Muscle of leg (tissue), 11 donors: ENCODE data around the gene GALNT11. TPM values are rescaled to one million over a fixed set of nuclear protein-coding genes. Genes with fewer than 3 reads are reported as not detected.

Experiments
- DNase-seq: peaks from one replicate; pipeline ENCODE4 v3.0.0; 2013
- H3K27ac ChIP-seq: one replicate; pipeline ENCODE4 v1.5.1; 2013; ENCODE audit warnings: mild to moderate bottlenecking, low read length, control low read depth
- H3K27me3 ChIP-seq: one replicate; pipeline ENCODE4 v1.6.1; 2013; ENCODE audit warnings: low read length; ENCODE audit not compliant: control insufficient read depth, insufficient read depth
- H3K36me3 ChIP-seq: one replicate; pipeline ENCODE4 v1.6.1; 2013; ENCODE audit warnings: low read length; ENCODE audit not compliant: control insufficient read depth, insufficient read depth
- H3K4me1 ChIP-seq: one replicate; pipeline ENCODE4 v1.6.1; 2013; ENCODE audit warnings: low read length; ENCODE audit not compliant: control insufficient read depth, insufficient read depth
- H3K4me3 ChIP-seq: one replicate; pipeline ENCODE4 v1.5.1; 2013; ENCODE audit warnings: low read length, control low read depth
- H3K9me3 ChIP-seq: replicated peaks from 2 replicates; pipeline ENCODE4 v1.6.1; 2013; ENCODE audit warnings: low read depth, low read length; ENCODE audit not compliant: control insufficient read depth
- WGBS: methylation state at CpG from one replicate; pipeline ENCODE4 v1.1.5; 2013; ENCODE audit warnings: missing lambda C conversion rate; ENCODE audit not compliant: insufficient coverage; 5-methylcytosine and 5-hydroxymethylcytosine counted together
- polyA plus RNA-seq, 8 donors: library from polyadenylated mRNA; unstranded; fragments of 120-200 nt; gene quantifications; one replicate each; pipeline versions ENCODE4 v1.2.1 to v1.2.3, GENCODE V29; 2013; ENCODE audit warnings: inconsistent platforms in 1 of 8, low replicate concordance in 1 of 8; ENCODE audit not compliant: insufficient read length in 8 of 8, insufficient read depth in 1 of 8
- total RNA-seq: library from RNA; stranded (reverse); fragments of 120-200 nt; gene quantifications from one replicate; pipeline ENCODE4 v1.2.4, GENCODE V29; 2013

GALNT11 gene
- total and polyA plus RNA-seq, 9 donors: 29.0 to 44.0 (median 34.1) TPM

GRCh38 chr7:152128252-152128651 is 102.8 kb downstream of the GALNT11 start:
- 98% methylated on average over 20 of the region's 20 CpGs for WGBS
- Histone ChIP-seq H3K4me3 (no peak overlapping the region), H3K36me3 (peaks cover 68% of the 10 kb centered on the region), H3K27ac (no peak overlapping the region), H3K4me1 (no peaks in the 10 kb centered on the region), H3K27me3 (no peaks in the 10 kb centered on the region), H3K9me3 (peaks cover 12% of the 10 kb centered on the region)
- DNase-seq: no peak

DNA sequence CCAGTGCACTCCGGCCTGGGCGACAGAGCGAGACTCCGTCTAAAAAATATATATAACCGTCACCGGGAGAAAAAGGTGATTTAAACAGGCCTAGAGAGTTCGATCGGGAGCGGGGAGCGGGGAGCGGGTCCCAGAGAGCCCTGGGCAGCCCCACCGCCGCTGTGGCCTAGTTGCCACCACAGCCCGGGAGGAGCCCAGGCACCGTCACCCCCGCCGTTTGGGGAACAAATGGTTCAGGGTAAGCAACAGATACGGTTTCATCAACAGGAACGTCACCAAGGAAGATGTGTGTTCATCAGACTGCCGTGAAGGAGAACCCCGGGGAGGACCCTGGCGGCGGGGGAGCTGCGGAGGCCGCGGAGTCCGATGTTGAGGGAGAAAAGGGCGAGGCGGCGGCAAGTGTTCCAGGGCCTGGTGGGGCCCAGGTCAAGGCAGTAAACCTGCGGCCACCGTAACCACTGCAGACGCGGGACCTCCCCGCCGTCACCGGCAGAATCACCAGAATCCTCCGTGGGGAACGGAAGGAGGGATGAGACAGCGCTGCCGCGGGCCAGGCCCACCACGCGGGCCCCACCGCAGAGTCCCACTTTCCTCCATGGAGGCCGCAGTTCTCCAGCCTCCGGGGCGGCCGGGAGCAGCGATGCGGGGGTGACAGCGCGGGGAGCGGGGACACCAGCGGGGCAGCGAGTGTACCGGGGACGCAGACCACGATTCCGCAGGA is 103.4 kb downstream of the GALNT11 start:
- Histone ChIP-seq H3K4me1 (no peaks in the 10 kb centered on the region), H3K9me3 (peaks cover 12% of the 10 kb centered on the region), H3K36me3 (peaks cover 71% of the 10 kb centered on the region), H3K27me3 (no peaks in the 10 kb centered on the region), H3K27ac (no peak overlapping the region), H3K4me3 (no peak overlapping the region)
- WGBS: 98% methylated on average over 60 of the region's 60 CpGs
- no peak for DNase-seq

- Histone ChIP-seq H3K27me3 (no peaks in the 10 kb centered on the region), H3K27ac (no peak overlapping the region), H3K36me3 (peaks cover 67% of the 10 kb centered on the region), H3K9me3 (peaks cover 7% of the 10 kb centered on the region), H3K4me3 (no peak overlapping the region), H3K4me1 (no peaks in the 10 kb centered on the region)
- DNase-seq: no peak
- WGBS: no CpG with 5 or more reads among the region's 7 CpGs
Measured at GRCh38 chr7:152129682-152130081, 104.2 kb downstream of the GALNT11 start.

GRCh38 chr7:152130658-152131590 is 105.5 kb downstream of the GALNT11 start:
- H3K4me1 ChIP-seq: no peaks in the 10 kb centered on the region
- no peaks in the 10 kb centered on the region for H3K27me3 ChIP-seq
- H3K36me3 ChIP-seq: peaks cover 67% of the 10 kb centered on the region
- no peak overlapping the region for H3K27ac ChIP-seq
- WGBS: 88% methylated on average over 31 of the region's 37 CpGs
- no peak overlapping the region for H3K4me3 ChIP-seq
- H3K9me3 ChIP-seq: peaks cover 4% of the 10 kb centered on the region
- no peak for DNase-seq

DNA sequence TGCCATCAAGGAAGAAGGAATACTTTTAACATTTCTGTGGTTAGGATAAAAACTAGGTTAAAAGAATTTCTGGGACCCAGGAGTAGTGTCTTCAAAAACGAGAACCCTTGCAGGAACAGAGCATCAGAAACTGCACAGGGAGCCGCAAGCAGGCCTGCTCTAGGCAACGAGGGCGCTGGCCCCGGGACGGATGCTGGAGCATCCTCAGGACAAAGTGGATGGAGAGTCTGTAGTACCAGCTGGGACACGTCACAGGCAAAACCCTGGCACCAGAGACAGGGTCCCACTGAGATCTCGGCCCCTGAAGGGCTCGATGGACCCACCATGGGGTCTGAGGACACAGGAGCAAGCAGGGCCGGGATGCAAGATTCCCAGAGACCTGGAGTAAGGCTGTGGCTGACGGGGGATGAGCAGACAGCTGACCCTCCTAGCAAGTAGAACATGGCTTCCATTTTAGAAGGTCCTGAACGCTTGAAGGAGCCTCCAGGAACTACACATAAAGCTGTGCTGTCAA is 106.6 kb downstream of the GALNT11 start:
- DNase-seq: no peak
- WGBS: 93% methylated on average over 12 of the region's 12 CpGs
- peaks cover 4% of the 10 kb centered on the region for H3K9me3 ChIP-seq
- H3K36me3 ChIP-seq: peaks cover 62% of the 10 kb centered on the region
- H3K4me1 ChIP-seq: peaks cover 5% of the 10 kb centered on the region
- no peaks in the 10 kb centered on the region for H3K27me3 ChIP-seq
- no peak overlapping the region for H3K27ac ChIP-seq
- H3K4me3 ChIP-seq: no peak overlapping the region

DNA sequence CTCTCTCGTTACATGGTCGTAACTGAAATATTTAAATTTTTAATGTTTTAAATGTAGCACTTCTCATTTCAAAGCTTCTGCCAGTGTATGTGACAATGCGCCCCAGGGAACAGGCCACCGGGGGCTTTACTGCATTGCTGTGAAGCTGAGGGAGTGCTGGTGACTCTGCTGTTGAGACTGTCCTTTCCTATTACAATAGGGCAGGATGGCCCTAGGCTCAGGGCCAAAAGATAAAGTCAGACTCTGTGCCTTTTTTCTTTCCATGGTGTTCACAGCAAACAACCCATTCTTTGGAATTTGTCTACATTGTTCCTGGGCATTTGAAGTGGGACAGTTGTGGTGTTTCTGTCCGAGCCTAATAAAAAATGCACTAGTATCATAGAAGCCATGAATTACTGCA is 107.3 kb downstream of the GALNT11 start:
- WGBS: 89% methylated on average over 2 of the region's 5 CpGs
- H3K36me3 ChIP-seq: peaks cover 63% of the 10 kb centered on the region
- no peak overlapping the region for H3K4me3 ChIP-seq

GRCh38 chr7:152133804-152134203 is 108.3 kb downstream of the GALNT11 start:
- Histone ChIP-seq H3K9me3 (peaks cover 3% of the 10 kb centered on the region), H3K27me3 (no peaks in the 10 kb centered on the region), H3K27ac (no peak overlapping the region), H3K4me1 (peaks cover 6% of the 10 kb centered on the region), H3K36me3 (peaks cover 63% of the 10 kb centered on the region), H3K4me3 (no peak overlapping the region)
- WGBS: 91% methylated on average over 12 of the region's 13 CpGs
- DNase-seq: no peak

More for the DNA sequence above, 107.3 kb downstream of the GALNT11 start:
- H3K9me3 ChIP-seq: peaks cover 4% of the 10 kb centered on the region
- no peak for DNase-seq
- peaks cover 6% of the 10 kb centered on the region for H3K4me1 ChIP-seq
- H3K27ac ChIP-seq: no peak overlapping the region
- no peaks in the 10 kb centered on the region for H3K27me3 ChIP-seq

- H3K27ac ChIP-seq: no peak overlapping the region
- H3K4me1 ChIP-seq: peaks cover 6% of the 10 kb centered on the region
- WGBS: 14% methylated on average over 5 of the region's 9 CpGs
- no peak overlapping the region for H3K4me3 ChIP-seq
- peaks cover 61% of the 10 kb centered on the region for H3K36me3 ChIP-seq
- no peaks in the 10 kb centered on the region for H3K9me3 ChIP-seq
- no peaks in the 10 kb centered on the region for H3K27me3 ChIP-seq
- DNase-seq: peak; percentile 58
Measured at GRCh38 chr7:152136686-152137085, 111.2 kb downstream of the GALNT11 start.

DNA sequence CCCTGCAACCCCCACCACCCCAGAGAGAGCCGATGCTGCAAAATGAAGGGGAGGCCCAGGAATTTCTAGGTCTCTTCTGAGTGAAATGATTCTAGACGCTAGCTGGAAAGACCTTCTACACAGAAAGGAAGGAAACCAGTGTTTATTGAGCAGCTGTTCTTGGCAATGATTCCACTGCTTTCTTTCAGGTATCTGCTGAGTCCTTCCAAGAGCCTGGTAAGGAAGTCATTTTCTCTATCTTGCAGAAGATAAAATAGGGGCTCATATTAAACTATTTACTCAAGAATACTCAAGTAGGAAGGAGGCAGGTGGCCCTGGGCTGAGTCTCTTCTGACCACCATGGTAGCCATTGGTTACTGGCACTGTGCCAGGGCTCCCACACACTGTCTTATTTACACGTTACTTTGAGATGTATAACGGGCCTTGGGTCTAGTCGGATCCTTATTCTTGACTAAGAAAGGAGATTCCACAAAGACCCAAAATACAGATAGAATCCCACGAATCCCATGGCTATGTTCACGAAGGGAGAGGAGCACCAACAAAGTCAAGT is 112.1 kb downstream of the GALNT11 start:
- H3K27ac ChIP-seq: no peak overlapping the region
- WGBS: 79% methylated on average over 3 of the region's 7 CpGs
- H3K36me3 ChIP-seq: peaks cover 57% of the 10 kb centered on the region

GRCh38 chr7:152140067-152140466 is 114.6 kb downstream of the GALNT11 start:
- no peak overlapping the region for H3K4me3 ChIP-seq
- no peak for DNase-seq
- H3K27me3 ChIP-seq: no peaks in the 10 kb centered on the region
- peaks cover 57% of the 10 kb centered on the region for H3K36me3 ChIP-seq
- no peaks in the 10 kb centered on the region for H3K9me3 ChIP-seq
- WGBS: no CpG with 5 or more reads among the region's 4 CpGs
- peaks cover 6% of the 10 kb centered on the region for H3K4me1 ChIP-seq
- H3K27ac ChIP-seq: no peak overlapping the region

More for the DNA sequence above, 112.1 kb downstream of the GALNT11 start:
- Histone ChIP-seq H3K4me3 (no peak overlapping the region), H3K27me3 (no peaks in the 10 kb centered on the region), H3K4me1 (peaks cover 6% of the 10 kb centered on the region), H3K9me3 (no peaks in the 10 kb centered on the region)
- DNase-seq: peak; percentile 21
